Measurements from ENCODE around the gene MT2A.

DNA sequence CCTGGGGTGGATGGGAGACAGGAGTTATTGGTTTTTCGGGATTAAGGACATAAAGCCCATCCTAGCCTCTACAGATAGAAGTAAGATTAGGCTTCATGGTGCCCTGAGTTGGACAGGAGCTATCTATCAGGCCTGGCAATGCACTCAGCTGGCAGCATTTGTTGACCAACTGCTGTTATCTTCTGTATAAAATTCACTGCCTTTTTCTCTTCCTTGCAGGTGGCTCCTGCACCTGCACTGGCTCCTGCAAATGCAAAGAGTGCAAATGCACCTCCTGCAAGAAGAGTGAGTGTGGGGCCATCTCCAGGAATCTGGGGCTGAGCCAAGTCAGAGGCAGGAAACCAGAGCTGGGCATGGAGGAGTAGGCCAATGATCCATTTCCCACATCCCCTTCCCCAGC lies 30.7 kb downstream of the MT2A start:
- TF ChIP-seq GATA3 (IDR thresholded peaks at IDR 0.05; ENCODE audit: low read depth, low read length), result no peak
- TF ChIP-seq GATA2 (IDR thresholded peaks at IDR 0.05; ENCODE audit: low read depth, low read length), result no peak
